ENCODE results near the gene KRTAP5-4.
A peak's percentile ranks its signal among the peaks of the same experiment; 100 is the strongest.
"Not testable (repeated sequence)": the region's sequence is repeated elsewhere in the genome, so short reads cannot be mapped to it uniquely, and the experiment has no call there.

Gene KRTAP5-4

DNA sequence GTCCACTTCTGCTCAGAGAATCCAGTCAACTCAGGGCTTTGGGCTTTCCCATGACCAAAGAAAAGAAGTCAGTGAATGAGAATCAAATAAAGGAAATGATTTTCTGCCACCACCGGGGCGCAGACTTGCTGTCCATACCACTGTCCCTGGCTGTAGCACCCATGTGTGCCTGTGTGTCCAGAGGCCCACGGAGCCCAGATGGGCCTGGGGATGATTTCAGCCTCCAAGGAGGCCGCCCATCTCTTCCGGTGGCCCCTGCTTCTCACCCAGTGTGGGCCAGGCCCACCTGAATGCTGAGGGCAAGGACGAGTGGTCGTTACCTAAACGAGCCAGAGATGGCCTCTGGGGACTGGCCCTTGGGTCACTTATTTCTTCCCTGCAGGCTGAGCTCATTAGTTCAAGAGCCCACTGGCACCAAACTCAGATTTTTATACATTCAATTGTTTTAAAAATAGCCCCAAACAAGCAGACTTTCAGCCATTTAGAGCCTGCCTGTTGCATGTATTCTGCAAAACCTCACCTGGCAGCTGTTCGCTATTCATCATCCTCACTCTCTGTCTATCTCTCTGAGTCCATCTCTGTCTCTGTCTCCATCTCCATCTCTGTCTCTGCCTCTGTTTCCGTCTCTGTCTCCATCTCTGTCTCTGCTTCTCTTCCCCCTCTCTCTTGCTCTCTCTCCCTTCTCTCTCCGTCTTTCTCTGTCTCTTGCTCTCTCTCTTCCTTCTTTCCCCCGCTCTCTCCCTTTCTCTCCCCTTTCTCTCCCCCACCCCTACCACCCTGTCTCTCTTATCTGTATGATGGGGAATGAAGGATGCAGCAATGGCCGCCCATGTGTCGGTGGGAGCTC is 31.8 kb upstream of the KRTAP5-4 start:
- no peak for DNase-seq (ENCODE audit: low read depth in 2 of 2, low spot score in 1 of 2)

DNA sequence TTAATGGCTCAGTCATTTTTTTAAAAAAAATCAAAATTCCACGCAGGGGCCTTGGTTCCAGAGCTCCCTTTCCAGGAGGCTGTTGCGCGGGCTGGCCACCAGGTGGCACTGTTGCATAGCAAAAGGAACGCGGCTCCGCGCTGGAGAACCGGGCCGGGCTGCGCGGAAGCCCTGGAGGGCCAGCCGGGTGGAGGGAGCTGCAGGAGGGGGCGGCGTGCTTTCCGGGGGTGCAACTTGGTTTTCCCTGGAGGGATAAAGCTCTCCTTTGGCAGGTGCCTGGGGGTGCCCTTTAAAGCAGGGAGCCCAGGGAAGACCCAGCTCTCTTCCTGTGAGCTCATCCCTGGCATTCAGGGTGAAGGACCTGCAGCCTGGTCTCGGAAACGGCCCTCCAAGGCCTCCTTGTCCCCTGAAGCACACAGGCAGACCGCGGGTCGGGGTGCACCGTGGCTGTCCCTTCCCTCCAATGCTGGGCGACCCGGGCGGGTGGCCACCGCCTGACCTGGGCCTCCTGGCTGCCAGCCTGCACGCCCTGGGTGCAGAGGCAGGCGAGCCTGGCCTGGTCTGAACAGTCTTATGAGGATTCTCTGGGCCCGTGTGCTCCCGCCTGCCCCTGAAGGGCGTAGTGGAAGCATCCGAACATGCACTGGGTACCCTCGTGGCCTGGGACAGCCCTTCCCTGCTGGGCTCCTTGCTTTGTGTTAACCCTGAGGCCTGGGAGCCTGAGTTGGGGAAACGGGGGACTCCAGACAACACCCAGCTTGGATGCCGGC is 31.0 kb upstream of the KRTAP5-4 start:
- peak; percentile 28 to 55 for DNase-seq (ENCODE audit: low read depth in 2 of 2, low spot score in 1 of 2)

DNA sequence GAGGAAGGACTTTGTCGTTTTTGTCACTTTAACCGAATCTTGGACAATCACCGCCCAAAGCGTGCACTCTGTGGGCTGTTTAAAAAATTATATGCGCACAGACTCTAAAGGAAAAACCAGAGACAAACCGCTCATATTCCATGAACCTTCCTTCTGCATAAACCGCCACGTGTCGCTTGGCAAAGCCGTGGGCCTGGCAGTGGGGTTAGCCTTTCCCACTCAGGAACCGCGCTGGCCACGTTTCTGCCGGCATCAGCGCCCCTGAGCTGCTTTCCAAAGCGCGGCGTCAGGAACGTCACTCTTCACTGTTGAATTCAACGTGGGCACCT is 30.5 kb upstream of the KRTAP5-4 start:
- no peak for DNase-seq (ENCODE audit: low read depth in 2 of 2, low spot score in 1 of 2)

DNA sequence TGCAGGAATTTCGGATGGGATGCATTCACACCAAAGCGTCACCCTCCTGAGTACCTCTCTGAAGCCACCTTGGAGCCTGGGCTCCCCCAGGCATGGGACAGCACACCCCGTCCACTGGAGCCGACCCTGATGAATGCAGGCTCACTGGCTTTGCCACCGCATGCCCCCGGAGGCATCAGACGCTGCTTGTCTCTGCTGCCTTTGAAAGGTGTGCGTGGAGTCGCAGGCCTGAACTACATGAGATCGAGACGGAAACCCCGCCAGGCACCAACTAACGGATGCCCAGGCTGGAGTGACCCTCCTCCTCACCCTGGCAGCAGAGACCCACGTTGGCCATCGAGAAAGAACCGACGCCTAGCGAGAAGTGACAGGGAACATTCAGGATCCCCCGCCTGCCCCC is 30.1 kb upstream of the KRTAP5-4 start:
- no peak for DNase-seq (ENCODE audit: low read depth in 2 of 2, low spot score in 1 of 2)

DNA sequence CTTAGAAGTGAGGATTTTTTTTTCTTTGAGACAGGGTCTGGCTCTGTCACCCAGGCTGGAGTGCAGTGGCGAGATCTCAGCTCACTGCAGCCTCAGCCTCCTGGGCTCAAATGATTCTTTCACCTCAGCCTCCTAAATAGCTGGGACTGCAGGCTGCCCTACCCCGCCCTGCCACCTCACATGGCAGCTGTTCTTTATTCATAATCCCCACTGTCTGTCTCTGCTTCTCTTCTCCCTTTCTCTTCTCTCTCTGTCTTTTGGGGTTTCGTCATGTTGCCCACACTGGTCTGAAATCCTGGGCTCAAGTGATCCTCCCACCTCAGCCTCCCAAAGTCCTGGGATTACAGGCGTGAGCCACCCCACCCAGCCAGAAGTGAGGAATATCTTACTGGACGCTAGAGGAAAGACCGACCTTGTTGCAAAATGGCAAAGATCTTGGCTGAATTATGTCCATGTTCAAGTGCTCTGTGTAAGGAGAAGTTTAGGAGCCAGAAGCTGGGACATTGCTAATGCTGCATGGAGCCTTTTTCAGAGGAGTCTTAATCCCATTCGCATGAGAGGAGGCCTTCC is 29.6 kb upstream of the KRTAP5-4 start:
- DNase-seq (ENCODE audit: low read depth in 2 of 2, low spot score in 1 of 2), result no peak

DNA sequence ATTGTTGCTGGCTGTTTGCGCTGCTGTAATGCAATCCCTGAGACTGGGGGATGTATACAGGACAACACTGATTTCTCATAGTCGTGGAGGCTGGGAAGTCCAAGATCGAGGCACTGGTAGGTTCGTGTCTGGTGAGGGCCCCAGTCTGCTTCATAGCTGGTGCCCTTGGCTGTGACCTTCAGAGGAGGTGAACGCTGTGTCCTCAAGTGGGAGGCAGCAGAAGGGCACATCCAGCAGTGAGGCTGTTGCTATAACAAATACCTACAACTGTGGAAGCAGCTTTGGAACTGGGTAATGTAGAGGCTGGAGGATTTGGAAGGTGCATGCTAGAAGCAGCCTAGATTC is 29.0 kb upstream of the KRTAP5-4 start:
- no peak for DNase-seq (ENCODE audit: low read depth in 2 of 2, low spot score in 1 of 2)

DNA sequence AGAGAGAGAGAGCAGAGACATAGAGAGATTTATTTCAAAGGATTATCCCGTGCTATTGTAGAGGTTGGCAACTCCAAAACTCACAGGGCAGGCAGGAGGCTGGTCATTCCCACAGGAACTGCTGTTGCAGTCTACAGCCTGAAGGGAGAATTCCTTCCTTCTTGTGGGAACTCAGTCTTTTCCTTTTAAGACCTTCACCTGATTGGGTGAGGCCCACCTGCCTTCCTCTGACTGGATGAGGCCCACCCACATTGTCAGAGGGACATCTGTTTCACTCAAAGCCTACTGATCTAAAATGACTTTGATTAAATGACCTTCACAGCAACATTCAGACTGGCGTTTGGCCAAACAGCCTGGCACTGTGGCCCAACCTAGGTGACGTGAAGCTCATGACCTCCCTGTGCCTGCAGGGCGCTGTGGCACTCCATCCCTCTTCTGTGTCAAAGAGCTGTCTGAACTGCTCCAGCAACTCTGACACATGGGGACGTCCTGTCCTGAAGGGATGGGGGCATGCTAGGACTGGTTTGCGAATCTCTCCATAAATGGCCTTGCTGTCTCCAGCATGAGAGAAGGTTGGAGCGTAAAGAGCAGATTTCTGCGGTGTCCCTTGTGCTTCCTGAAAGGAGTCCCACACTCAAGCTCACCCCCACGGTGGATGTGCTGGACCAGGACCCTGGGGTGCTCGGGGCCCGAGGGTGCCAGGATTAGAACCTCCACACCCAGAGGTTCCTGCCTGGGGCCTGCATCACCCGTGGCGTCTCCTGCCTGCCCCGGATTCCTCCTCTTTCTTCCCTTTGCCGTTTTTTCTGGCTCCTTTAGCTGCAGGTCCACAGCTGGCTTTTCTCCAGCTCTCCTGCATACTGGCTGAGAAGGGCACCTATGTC is 28.3 kb upstream of the KRTAP5-4 start:
- DNase-seq (ENCODE audit: low read depth in 2 of 2, low spot score in 1 of 2), result no peak

DNA sequence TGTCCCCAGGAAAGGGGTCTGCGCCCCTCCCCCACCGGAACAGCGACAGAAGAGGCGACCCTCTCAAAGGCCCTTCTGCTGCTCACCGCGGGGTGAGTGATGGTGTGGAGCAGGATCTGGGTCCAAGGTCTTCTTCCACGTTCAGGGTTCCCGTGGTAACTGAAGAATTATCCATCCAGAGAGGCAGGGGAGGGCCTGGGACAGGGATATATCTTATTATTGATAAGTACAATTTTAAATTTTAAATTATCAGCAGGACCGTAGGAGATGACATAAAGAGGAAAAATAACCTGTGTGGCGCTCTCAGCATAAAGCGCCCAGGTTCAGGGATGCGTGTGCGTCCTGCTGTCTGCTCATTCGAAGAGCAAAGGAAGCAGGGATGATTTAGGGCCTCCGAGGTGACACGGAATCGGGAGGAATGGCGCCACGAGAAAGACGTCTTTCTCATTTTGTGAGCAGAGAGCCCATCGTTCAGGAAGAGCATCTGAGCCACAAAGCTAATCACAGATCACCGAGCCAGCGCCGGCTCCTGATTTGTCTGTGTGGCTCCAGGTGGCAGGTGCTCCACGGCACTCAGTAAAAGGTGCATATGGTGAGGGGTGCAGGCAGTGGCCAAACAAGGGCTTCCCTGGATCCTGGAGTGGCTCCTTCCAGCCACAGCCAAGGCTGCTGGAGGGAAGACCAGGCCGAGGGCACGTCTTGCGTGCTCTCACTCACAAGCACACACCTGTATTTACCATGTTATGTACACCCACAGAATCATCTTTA is 26.9 kb upstream of the KRTAP5-4 start:
- no peak for DNase-seq (ENCODE audit: low read depth in 2 of 2, low spot score in 1 of 2)

DNA sequence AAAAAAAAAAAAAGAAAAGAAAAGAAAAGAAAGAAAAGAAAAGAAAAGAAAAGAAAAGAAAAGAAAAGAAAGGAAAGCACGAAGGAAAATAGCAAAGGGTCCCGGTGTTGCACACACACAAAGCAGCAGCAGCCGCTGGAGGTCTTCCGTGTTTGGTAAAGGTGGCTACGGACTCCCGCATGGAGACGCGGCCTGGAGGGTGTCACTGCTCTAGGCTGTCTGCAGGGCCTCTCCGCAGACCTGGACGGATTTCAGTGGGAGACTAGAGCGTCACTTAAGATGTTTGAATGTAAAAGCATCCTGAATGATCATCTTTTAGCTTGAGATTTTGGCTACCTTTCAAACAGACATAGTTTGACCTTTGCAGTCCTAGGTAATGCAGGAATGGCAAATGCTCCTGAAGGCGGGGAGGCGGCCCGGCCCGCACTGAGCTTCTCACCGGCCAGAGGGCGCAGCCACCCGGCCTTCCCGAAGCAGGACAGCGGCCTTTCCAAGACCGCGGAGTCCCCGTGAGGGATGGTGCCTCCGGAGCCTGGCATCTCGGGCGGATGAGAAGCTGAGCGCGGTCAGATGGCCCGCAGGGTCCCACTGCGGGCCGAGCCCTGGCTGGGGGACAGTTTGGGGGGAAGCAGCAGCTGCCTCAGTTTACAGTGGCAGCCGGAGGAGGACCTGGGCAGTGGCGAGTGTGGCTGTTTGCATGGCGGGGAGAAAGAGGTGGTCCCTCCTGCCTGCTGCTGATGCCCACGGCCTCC is 26.1 kb upstream of the KRTAP5-4 start:
- DNase-seq (ENCODE audit: low read depth in 2 of 2, low spot score in 1 of 2), result no peak

DNA sequence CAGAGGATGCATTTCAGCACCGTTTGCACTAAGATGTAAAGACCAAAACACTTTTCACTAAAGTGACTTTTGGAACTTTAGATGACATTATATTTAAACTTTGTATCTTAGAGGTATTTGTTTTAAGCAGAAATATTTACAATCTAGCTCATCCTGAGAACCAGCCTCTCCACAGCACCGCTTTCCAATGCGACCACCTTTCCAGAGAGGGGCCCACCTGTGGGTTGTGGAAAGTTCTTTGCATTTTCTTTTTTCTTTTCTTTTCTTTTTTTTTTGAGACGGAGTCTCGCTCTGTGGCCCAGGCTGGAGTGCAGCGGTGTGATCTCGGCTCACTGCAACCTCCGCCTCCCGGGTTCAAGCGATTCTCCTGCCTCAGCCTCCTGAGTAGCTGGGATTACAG is 24.6 kb upstream of the KRTAP5-4 start:
- DNase-seq (ENCODE audit: low read depth in 2 of 2, low spot score in 1 of 2), result not testable (repeated sequence)

DNA sequence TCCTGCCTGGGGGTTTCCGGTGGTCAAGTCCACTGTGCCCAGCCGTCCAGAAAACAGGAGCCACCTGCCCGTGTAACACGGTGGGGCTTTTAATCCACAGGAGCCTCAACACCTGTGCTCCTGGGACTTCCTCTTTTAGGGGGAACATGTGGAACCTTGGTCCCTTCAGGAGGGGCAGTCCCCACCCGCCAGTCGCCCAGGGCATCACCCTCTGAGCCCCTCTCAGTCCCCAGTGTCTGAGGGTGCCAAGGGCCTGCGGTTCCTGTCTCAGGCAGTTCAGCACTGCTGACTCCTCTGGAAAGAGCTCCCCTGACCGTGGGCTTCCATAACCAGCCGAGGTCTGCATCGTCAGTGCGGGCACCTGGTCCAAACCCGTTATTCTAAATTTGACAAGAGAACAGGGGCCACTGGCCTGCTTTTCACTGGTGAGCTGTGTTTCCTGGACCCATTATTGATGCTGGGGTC is 23.5 kb upstream of the KRTAP5-4 start:
- DNase-seq (ENCODE audit: low read depth in 2 of 2, low spot score in 1 of 2), result no peak

DNA sequence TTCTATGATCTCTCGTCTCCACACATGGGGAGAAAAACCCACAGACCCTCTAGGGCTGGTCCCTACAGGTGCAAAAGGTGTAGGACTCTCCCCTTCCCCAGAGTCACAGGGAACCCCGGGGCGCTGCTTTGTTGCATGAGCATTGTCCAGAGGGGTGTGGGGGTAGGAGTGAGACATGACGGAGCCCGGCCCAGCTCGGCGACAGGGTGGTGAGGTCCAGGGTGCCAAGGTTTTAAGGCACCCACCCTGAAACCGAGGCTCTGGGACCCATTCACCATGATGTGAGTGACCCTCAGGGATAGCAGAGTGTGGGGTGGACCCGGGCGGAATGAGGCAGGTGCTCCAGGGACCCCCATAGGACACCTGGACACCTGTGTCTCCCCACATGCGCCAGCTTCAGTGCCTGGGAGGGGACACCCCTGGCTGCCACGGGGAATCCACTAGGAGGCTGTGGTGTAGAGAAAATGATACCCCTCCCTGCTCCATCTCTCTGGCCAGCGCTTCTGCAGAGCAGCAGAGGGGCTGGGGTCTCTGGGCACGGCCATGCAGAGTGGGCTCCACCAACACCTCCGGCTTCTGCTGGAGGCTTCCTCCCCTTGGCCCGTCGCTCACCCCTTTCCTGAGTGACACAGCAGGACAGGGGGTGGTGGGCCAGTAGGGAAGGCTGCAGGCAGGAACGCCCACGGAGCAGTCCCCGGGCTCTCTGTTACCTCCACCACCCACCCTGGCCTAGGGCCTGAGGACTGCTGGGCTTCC is 22.8 kb upstream of the KRTAP5-4 start:
- DNase-seq (ENCODE audit: low read depth in 2 of 2, low spot score in 1 of 2), result no peak

DNA sequence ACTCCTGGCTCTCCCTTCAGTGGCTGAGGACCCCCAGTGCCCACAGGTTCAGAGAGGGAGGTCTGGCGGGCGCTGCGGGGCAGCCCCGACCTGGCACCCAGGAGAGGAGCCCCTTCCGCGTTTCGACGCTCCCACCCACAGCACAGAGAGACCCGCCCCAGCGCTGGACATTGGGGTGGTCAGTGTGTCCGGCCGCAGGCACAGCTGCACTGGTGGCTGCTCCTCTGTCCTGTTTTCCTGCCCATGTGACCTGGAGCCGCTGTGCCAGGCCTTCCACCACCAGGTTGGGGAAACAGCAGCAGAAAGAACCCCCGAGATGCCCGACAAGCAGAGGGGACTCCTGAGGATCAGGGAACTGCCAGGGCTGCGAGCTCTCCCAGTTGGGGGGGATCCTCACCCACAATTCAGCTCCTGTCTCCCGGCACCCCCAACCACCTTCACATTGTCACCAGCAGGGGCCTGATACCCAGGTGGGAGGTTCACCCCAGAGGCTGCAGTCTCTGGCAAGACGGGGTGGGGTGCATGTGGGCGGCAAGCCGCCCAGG is 21.3 kb upstream of the KRTAP5-4 start:
- no peak for DNase-seq (ENCODE audit: low read depth in 2 of 2, low spot score in 1 of 2)

DNA sequence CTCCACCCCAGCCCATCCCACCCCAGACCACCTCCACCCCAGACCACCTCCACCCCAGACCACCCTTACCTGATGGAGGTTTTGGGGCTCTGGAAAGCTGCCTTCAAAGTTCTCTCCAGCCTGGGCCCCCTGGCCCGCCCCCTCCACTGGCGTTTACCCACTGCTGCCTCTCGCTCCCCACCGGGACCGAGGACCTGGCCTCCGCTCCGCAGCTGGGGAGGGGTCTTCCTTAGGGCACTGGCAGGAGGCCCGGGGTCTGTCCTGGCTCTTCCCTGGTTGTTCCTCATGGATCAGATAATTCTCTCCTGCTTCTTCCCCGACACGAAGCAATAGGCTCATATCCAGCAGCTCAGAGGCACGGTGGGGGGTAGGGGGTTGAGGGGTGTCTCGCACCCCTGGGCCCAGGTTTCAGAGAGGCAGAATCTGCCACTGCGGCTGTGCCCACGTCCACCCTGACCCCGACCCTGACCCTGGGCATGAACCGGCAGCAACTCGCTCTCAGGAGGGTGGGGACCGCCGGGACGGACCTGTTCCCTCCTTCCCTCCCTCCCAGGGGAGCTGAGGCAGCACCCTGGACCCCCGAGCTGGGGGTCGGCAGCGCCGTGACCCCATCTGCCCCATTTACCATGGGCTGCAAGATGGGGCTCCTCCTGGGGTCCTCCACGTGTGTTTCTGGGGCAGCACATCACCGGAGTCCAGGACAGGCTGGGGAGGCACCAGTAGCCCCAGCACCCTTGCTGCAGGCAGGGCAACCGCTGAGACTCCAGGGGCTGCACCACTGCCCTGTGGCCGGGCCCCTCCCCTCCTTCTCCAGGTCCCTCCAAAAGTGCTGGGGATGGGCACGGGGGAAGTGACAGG is 20.6 kb upstream of the KRTAP5-4 start:
- DNase-seq (ENCODE audit: low read depth in 2 of 2, low spot score in 1 of 2), result no peak

DNA sequence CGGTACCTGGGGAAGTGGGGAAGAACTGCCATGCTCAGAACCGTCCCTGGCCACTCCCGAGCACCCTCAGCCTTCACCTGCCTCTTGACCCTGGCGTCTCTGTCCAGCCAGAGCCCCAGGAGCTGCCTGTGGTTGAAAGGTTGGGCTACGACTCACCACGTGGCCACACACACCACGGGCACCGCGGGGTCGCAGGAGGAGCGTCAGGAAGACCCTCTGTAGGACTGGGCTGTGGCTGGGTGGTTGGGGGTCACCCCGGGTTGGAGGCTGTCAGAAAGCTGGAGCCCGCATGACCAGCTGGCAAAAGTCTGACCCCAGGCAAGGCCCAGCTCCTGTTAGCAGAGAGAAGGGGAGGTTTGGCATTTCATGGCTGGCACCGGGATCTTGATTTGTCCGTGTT is 19.2 kb upstream of the KRTAP5-4 start:
- no peak for DNase-seq (ENCODE audit: low read depth in 2 of 2, low spot score in 1 of 2)

DNA sequence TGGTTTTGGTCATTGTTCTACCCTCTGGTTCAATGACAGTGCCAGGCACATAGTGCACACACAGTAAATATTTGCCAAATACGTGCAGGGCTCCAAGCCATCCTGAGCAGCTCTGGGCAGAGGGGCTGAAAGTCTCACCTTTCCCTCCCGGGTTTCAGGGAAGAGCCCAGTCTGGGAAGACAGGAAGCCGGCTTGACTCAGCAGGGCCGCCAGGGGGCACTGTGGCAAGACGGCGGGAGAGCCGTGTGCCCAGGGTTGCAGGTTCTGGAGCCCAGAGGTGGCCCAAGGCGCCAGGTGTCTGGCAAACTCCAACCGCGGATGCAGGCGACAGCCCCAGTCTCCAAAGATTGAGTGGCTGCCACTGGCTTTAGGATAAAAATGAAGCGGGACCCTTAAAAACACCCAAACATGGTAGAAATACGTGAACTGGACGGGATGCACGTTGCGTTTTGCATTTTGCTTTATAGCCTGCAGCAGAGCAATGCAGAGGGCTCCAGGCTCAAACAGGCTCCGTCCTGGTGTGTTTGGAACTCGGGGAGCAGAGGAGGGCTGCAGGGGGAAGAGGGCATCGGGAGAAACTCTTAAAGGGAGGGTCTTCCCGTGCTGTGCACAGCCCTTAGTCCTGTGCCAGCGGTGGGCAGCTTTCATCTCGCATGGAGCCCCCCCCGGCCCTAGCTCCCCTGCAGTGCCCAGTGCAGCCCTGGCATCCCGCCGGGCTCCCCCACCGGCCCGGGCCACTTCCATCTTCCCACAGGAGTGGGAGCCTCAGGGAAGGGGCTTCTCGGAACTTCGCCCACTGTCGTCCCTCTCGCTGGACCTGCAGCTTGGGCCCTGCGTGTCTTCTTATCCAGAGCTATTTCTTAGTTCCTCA is 18.4 kb upstream of the KRTAP5-4 start:
- DNase-seq (ENCODE audit: low read depth in 2 of 2, low spot score in 1 of 2), result no peak

DNA sequence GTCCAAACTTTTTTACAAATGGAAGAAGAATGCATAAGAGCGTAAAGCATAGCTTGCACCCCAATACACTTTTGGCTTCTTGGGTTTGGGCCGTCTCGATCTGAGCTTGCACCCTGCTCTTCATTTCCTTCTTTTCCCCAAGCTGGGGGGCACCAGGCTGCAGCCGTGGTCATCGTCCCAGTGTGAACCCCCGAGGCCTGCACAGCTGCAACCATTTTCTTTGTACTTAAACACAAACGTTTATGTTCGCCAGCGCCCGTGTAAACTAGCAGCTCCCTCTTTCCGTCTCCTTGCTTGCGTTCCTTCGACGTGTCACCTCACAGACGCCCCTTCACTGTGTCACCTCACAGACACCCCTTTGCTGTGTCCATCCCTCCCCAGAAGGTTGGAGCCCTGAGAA is 17.7 kb upstream of the KRTAP5-4 start:
- DNase-seq (ENCODE audit: low read depth in 2 of 2, low spot score in 1 of 2), result no peak
